ENCODE measurements around the gene SLC35B2.

Gene SLC35B2

GRCh38 chr6:44257025-44257752 is at the start of gene SLC35B2:
Gene SLC35B2, minus strand, starts transcription at chr6:44257528. Its CDS starts 118 bp downstream, at chr6:44257410.
- peaks cover 71% of the 10 kb centered on the region for H3K4me1 Mint-ChIP-seq
- peak; percentile 50 for ATAC-seq
- H3K27me3 Mint-ChIP-seq, result no peaks in the 10 kb centered on the region
- peak within 1 kb of the TSS; percentile 94 for H3K27ac Mint-ChIP-seq
- no peaks in the 10 kb centered on the region for H3K9me3 Mint-ChIP-seq
- H3K36me3 Mint-ChIP-seq (ENCODE audit: low read depth), result peaks cover 54% of the 10 kb centered on the region
- peak; percentile 76 for DNase-seq
- H3K4me3 Mint-ChIP-seq, result peak within 1 kb of the TSS; percentile 87

GRCh38 chr6:44306710-44307109 is 49.4 kb upstream of the SLC35B2 start:
- ATAC-seq (no peak), DNase-seq (no peak)
- H3K9me3 Mint-ChIP-seq, result no peaks in the 10 kb centered on the region
- peaks cover 4% of the 10 kb centered on the region for H3K4me1 Mint-ChIP-seq
- H3K27ac Mint-ChIP-seq, result no peak overlapping the region
- no peaks in the 10 kb centered on the region for H3K27me3 Mint-ChIP-seq
- no peak overlapping the region for H3K4me3 Mint-ChIP-seq
- peaks cover 31% of the 10 kb centered on the region for H3K36me3 Mint-ChIP-seq (ENCODE audit: low read depth)

- H3K27me3 Mint-ChIP-seq, result no peaks in the 10 kb centered on the region
Measured at GRCh38 chr6:44305200-44305725, 47.9 kb upstream of the SLC35B2 start.

GRCh38 chr6:44304282-44305199 is 47.2 kb upstream of the SLC35B2 start:
- DNase-seq (peak; percentile 45), ATAC-seq (peak; percentile 31)
- Mint-ChIP-seq H3K27me3 (no peaks in the 10 kb centered on the region), H3K4me3 (no peak overlapping the region), H3K36me3 (ENCODE audit: low read depth) (peaks cover 28% of the 10 kb centered on the region), H3K9me3 (no peaks in the 10 kb centered on the region), H3K27ac (no peak overlapping the region), H3K4me1 (no peaks in the 10 kb centered on the region)

More at GRCh38 chr6:44305200-44305725, 47.9 kb upstream of the SLC35B2 start:
- no peak for ATAC-seq
- H3K36me3 Mint-ChIP-seq (ENCODE audit: low read depth), result peaks cover 30% of the 10 kb centered on the region
- no peak overlapping the region for H3K4me3 Mint-ChIP-seq
- H3K27ac Mint-ChIP-seq, result peak overlapping the region; percentile 49
- H3K4me1 Mint-ChIP-seq, result no peaks in the 10 kb centered on the region
- no peak for DNase-seq
- H3K9me3 Mint-ChIP-seq, result no peaks in the 10 kb centered on the region

GRCh38 chr6:44303842-44304241 is 46.5 kb upstream of the SLC35B2 start:
- no peak overlapping the region for H3K27ac Mint-ChIP-seq
- no peaks in the 10 kb centered on the region for H3K27me3 Mint-ChIP-seq
- H3K4me1 Mint-ChIP-seq, result no peaks in the 10 kb centered on the region
- ATAC-seq, result no peak
- no peak for DNase-seq
- peaks cover 28% of the 10 kb centered on the region for H3K36me3 Mint-ChIP-seq (ENCODE audit: low read depth)
- no peak overlapping the region for H3K4me3 Mint-ChIP-seq
- H3K9me3 Mint-ChIP-seq, result no peaks in the 10 kb centered on the region

- Mint-ChIP-seq H3K27me3 (peaks cover under 1% of the 10 kb centered on the region), H3K9me3 (no peaks in the 10 kb centered on the region), H3K36me3 (ENCODE audit: low read depth) (peaks cover 23% of the 10 kb centered on the region), H3K4me1 (peaks cover 3% of the 10 kb centered on the region), H3K27ac (no peak overlapping the region), H3K4me3 (no peak overlapping the region)
- DNase-seq (no peak), ATAC-seq (no peak)
Measured at GRCh38 chr6:44302856-44303255, 45.5 kb upstream of the SLC35B2 start.

- DNase-seq, result no peak
- Mint-ChIP-seq H3K4me3 (no peak overlapping the region), H3K4me1 (peaks cover 5% of the 10 kb centered on the region), H3K9me3 (no peaks in the 10 kb centered on the region), H3K36me3 (ENCODE audit: low read depth) (peaks cover 21% of the 10 kb centered on the region), H3K27ac (no peak overlapping the region), H3K27me3 (peaks cover 5% of the 10 kb centered on the region)
- no peak for ATAC-seq
Measured at GRCh38 chr6:44301782-44302564, 44.6 kb upstream of the SLC35B2 start.

- Mint-ChIP-seq H3K9me3 (no peaks in the 10 kb centered on the region), H3K4me3 (no peak overlapping the region), H3K36me3 (ENCODE audit: low read depth) (peaks cover 21% of the 10 kb centered on the region)
Measured at GRCh38 chr6:44301106-44301505, 43.8 kb upstream of the SLC35B2 start.

GRCh38 chr6:44300292-44300823 is 43.0 kb upstream of the SLC35B2 start:
- H3K36me3 Mint-ChIP-seq (ENCODE audit: low read depth), result peaks cover 18% of the 10 kb centered on the region
- no peak for DNase-seq
- H3K27me3 Mint-ChIP-seq, result peaks cover 17% of the 10 kb centered on the region
- peaks cover 5% of the 10 kb centered on the region for H3K4me1 Mint-ChIP-seq
- no peak for ATAC-seq
- H3K27ac Mint-ChIP-seq, result no peak overlapping the region
- H3K4me3 Mint-ChIP-seq, result no peak overlapping the region
- H3K9me3 Mint-ChIP-seq, result no peaks in the 10 kb centered on the region

More at GRCh38 chr6:44301106-44301505, 43.8 kb upstream of the SLC35B2 start:
- H3K4me1 Mint-ChIP-seq, result peaks cover 5% of the 10 kb centered on the region
- DNase-seq (no peak), ATAC-seq (no peak)
- H3K27ac Mint-ChIP-seq, result no peak overlapping the region
- H3K27me3 Mint-ChIP-seq, result peaks cover 12% of the 10 kb centered on the region

GRCh38 chr6:44298864-44299263 is 41.5 kb upstream of the SLC35B2 start:
- peaks cover 27% of the 10 kb centered on the region for H3K27me3 Mint-ChIP-seq
- H3K27ac Mint-ChIP-seq, result peak overlapping the region; percentile 14
- H3K36me3 Mint-ChIP-seq (ENCODE audit: low read depth), result peaks cover 17% of the 10 kb centered on the region
- no peak for ATAC-seq
- no peak for DNase-seq
- peaks cover 5% of the 10 kb centered on the region for H3K4me1 Mint-ChIP-seq
- H3K9me3 Mint-ChIP-seq, result no peaks in the 10 kb centered on the region
- no peak overlapping the region for H3K4me3 Mint-ChIP-seq

GRCh38 chr6:44298055-44298803 is 40.9 kb upstream of the SLC35B2 start:
- Mint-ChIP-seq H3K27me3 (peaks cover 32% of the 10 kb centered on the region), H3K27ac (no peak overlapping the region), H3K36me3 (ENCODE audit: low read depth) (peaks cover 17% of the 10 kb centered on the region), H3K9me3 (no peaks in the 10 kb centered on the region), H3K4me3 (peak overlapping the region; percentile 26), H3K4me1 (peaks cover 5% of the 10 kb centered on the region)
- ATAC-seq, result peak; percentile 3
- no peak for DNase-seq

GRCh38 chr6:44297063-44298038 is 40.0 kb upstream of the SLC35B2 start:
- ATAC-seq (peak; percentile 63), DNase-seq (peak; percentile 64)
- H3K27ac Mint-ChIP-seq, result no peak overlapping the region
- peaks cover 5% of the 10 kb centered on the region for H3K4me1 Mint-ChIP-seq
- no peaks in the 10 kb centered on the region for H3K9me3 Mint-ChIP-seq
- H3K36me3 Mint-ChIP-seq (ENCODE audit: low read depth), result peaks cover 17% of the 10 kb centered on the region
- peak overlapping the region; percentile 26 for H3K4me3 Mint-ChIP-seq
- peaks cover 39% of the 10 kb centered on the region for H3K27me3 Mint-ChIP-seq

Measured in activated naive CD8-positive, alpha-beta T cell treated with anti-CD3 and anti-CD28 coated beads, Interleukin-2, amount 50 U/mL, for 24 hours (primary cell).